Activated CD4-positive, alpha-beta T cell treated with anti-CD3 and anti-CD28 coated beads, Interleukin-2, amount 10 ng/mL, durations not matched to agents 24 days and 14 days (primary cell): Measurements from ENCODE around the gene ZNF674. TPM values are rescaled to one million over a fixed set of nuclear protein-coding genes. Genes with fewer than 3 reads are reported as not detected.

Experiments used
- DNase-seq: peaks from one replicate; pipeline ENCODE4 v3.0.0; 2022
- H3K27ac Mint-ChIP-seq: one replicate; pipeline ENCODE4 v1.8.0; 2022; ENCODE audit warnings: mild to moderate bottlenecking, mixed read lengths
- H3K27me3 Mint-ChIP-seq: one replicate; pipeline ENCODE4 v1.8.0; 2022; ENCODE audit warnings: mixed read lengths
- H3K36me3 Mint-ChIP-seq: one replicate; pipeline ENCODE4 v1.8.0; 2022; ENCODE audit warnings: low read depth, mild to moderate bottlenecking, mixed read lengths
- H3K4me1 Mint-ChIP-seq: one replicate; pipeline ENCODE4 v1.8.0; 2021; ENCODE audit warnings: mixed read lengths
- H3K4me3 Mint-ChIP-seq: one replicate; pipeline ENCODE4 v1.8.0; 2022; ENCODE audit warnings: mild to moderate bottlenecking, moderate library complexity, mixed read lengths
- H3K9me3 Mint-ChIP-seq: one replicate; pipeline ENCODE4 v1.8.0; 2021; ENCODE audit warnings: mixed read lengths
- intact Hi-C: fragments of 100-400 bp; cut with micrococcal nuclease; formaldehyde crosslinking; loops from one replicate; pipeline ENCODE4 v1.15.1; 2023
- total RNA-seq: library from RNA; stranded (reverse); gene quantifications from 2 replicates; pipeline ENCODE4 v1.2.3, GENCODE V29; 2022

ZNF674 gene
- total RNA-seq = 2.1 and 2.6 TPM in 2 replicates

- Mint-ChIP-seq H3K27me3 (no peaks in the 10 kb centered on the region), H3K36me3 (peaks cover 28% of the 10 kb centered on the region), H3K4me3 (peak within 1 kb of the TSS; percentile 95), H3K4me1 (peaks cover 16% of the 10 kb centered on the region), H3K9me3 (no peaks in the 10 kb centered on the region), H3K27ac (peak within 1 kb of the TSS; percentile 97)
- peak; percentile 98 for DNase-seq
- intact Hi-C loops = loop anchor here (1.0 to 5.0 kb wide), 5 partner anchors 27 to 247 kb away; no protein-coding TSS in a partner anchor
Measured at GRCh38 chrX:46545111-46546005, at the start of gene ZNF674. ZNF674 (minus strand) TSS chrX:46545421; CDS start chrX:46542087, 3,334 bp downstream.

DNA sequence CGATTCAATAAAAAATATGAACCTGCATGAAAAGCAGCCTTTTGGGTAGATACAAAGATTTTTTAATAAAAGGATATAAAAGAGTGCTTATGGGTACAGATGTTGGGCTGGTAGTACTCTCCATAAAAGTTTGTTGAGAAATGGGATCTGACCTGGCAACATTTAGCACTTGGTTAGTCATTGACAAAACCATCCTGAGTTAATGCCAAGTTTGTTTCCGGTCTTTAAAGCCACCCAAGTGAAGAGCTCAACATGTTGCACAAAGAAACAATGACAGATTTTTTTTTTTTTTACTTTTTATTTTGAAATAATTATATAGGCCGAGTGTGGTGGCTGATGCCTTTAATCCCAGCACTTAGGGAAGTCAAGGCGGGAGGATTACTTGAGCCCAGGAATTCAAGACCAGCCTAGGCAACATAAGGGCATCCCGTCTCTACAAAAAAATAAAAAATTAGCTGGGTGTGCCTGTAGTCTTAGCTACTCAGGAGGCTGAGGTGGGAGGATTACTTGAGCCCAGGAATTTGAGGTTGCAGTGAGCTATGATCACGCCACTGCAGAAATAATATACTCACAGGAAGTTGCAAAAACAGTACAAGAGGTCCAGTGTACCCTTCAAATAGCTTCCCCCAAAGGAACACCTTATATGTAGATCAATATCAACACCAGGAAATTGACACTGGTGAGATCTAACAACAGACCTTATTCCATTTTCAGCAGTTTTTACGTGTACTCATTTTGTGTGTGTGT, 44.9 kb upstream of the ZNF674 start:
- peaks cover 15% of the 10 kb centered on the region for H3K36me3 Mint-ChIP-seq
- H3K27ac Mint-ChIP-seq = no peak overlapping the region
- peaks cover 23% of the 10 kb centered on the region for H3K4me1 Mint-ChIP-seq
- intact Hi-C loops = loop anchor here (2.0 to 5.0 kb wide), 2 partner anchors 21 to 122 kb away; no protein-coding TSS in a partner anchor
- H3K27me3 Mint-ChIP-seq = no peaks in the 10 kb centered on the region
- no peak overlapping the region for H3K4me3 Mint-ChIP-seq
- no peak for DNase-seq
- no peaks in the 10 kb centered on the region for H3K9me3 Mint-ChIP-seq

GRCh38 chrX:46588263-46588662, 43.0 kb upstream of the ZNF674 start:
- Mint-ChIP-seq H3K27ac (peak overlapping the region; percentile 89), H3K36me3 (peaks cover 11% of the 10 kb centered on the region), H3K27me3 (no peaks in the 10 kb centered on the region), H3K9me3 (no peaks in the 10 kb centered on the region), H3K4me1 (peaks cover 25% of the 10 kb centered on the region), H3K4me3 (peak overlapping the region; percentile 76)
- DNase-seq = peak; percentile 83
- intact Hi-C loops = loop anchor here (2.0 to 5.0 kb wide), 2 partner anchors 23 to 124 kb away; no protein-coding TSS in a partner anchor

- intact Hi-C loops = loop anchor here (1.0 to 5.0 kb wide), 5 partner anchors 15 to 125 kb away; partner anchors contain the start of gene ZNF674
- Mint-ChIP-seq H3K9me3 (no peaks in the 10 kb centered on the region), H3K4me1 (peaks cover 25% of the 10 kb centered on the region), H3K27ac (peak overlapping the region; percentile 89), H3K36me3 (peaks cover 11% of the 10 kb centered on the region), H3K27me3 (no peaks in the 10 kb centered on the region), H3K4me3 (peak overlapping the region; percentile 76)
- peak; percentile 56 for DNase-seq
Measured at GRCh38 chrX:46587753-46588171, 42.5 kb upstream of the ZNF674 start.

DNA sequence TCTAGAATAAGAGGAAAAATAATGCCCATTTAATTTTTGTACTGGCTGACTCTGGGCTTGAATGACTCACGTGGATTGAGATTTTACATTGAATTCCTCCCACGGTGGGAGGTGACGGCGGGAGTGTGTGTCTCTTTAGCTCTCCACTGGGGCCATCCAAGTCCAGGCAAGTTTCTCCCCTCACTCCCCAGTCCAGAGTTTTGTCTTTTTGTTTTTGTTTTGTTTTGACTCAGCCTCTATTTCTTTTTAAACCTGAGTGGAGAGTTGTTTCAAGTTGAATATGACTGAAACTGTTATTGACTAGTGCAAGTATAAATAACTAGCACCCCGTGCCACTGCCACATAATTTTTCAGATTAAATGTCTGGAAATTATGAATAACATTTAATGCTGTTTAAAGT, 41.9 kb upstream of the ZNF674 start:
- Mint-ChIP-seq H3K4me1 (peaks cover 25% of the 10 kb centered on the region), H3K27ac (peak overlapping the region; percentile 89), H3K27me3 (no peaks in the 10 kb centered on the region), H3K36me3 (peaks cover 11% of the 10 kb centered on the region), H3K4me3 (peak overlapping the region; percentile 69), H3K9me3 (no peaks in the 10 kb centered on the region)
- DNase-seq = peak; percentile 59
- intact Hi-C loops = loop anchor here (1.0 to 5.0 kb wide), 4 partner anchors 15 to 125 kb away; partner anchors contain the start of gene ZNF674

DNA sequence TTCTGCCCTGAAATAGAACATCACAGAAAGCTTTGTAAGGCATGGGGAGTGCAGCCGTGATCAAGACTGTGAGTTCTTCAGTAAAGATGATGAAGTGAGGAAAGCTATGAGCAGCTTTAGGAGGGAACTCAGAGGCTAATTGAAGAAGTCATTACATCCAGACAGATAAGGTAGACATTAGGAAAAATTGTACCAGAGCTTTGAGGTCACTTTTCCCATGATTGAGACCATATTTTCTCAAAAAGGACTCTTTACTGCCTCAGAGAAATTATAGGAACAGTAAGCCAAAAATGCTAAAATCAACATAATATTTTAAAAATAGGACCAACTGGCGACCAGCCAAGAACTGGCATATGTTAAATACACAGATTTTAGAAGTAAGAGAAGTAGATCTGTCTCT, 39.5 kb upstream of the ZNF674 start:
- Mint-ChIP-seq H3K27ac (peak overlapping the region; percentile 9), H3K9me3 (no peaks in the 10 kb centered on the region), H3K4me3 (no peak overlapping the region), H3K36me3 (peaks cover 7% of the 10 kb centered on the region), H3K27me3 (no peaks in the 10 kb centered on the region), H3K4me1 (peaks cover 21% of the 10 kb centered on the region)
- no peak for DNase-seq
- intact Hi-C loops = loop anchor here (5.0 kb wide), 1 partner anchor 128 kb away; no protein-coding TSS in a partner anchor

- intact Hi-C loops = no loop called here
- H3K36me3 Mint-ChIP-seq = peaks cover 17% of the 10 kb centered on the region
- peaks cover 17% of the 10 kb centered on the region for H3K4me1 Mint-ChIP-seq
- no peaks in the 10 kb centered on the region for H3K27me3 Mint-ChIP-seq
- H3K4me3 Mint-ChIP-seq = no peak overlapping the region
- no peak overlapping the region for H3K27ac Mint-ChIP-seq
- no peaks in the 10 kb centered on the region for H3K9me3 Mint-ChIP-seq
- DNase-seq = no peak
Measured at GRCh38 chrX:46582966-46583365, 37.7 kb upstream of the ZNF674 start.

DNA sequence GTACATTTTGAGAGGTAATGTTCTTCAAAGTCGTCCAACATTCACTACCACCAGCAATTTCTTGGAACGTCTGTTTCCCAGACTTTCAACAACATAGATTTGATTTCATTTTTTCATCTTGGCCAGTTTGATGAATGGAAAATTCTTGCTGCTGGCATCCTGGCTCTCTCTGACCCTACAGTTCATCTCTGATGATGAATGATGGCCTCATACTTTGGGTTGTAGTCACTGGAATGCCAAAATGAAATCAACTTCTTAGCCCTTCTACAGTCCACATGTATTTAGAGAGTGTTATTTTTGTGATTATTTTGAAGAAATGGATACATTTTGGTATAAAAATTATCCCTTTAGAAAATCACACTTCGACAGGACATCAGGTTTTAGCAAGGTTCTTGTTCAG, 37.1 kb upstream of the ZNF674 start:
- Mint-ChIP-seq H3K9me3 (no peaks in the 10 kb centered on the region), H3K4me3 (no peak overlapping the region), H3K27me3 (no peaks in the 10 kb centered on the region), H3K4me1 (peaks cover 17% of the 10 kb centered on the region), H3K27ac (no peak overlapping the region), H3K36me3 (peaks cover 21% of the 10 kb centered on the region)
- intact Hi-C loops = no loop called here
- DNase-seq = no peak

DNA sequence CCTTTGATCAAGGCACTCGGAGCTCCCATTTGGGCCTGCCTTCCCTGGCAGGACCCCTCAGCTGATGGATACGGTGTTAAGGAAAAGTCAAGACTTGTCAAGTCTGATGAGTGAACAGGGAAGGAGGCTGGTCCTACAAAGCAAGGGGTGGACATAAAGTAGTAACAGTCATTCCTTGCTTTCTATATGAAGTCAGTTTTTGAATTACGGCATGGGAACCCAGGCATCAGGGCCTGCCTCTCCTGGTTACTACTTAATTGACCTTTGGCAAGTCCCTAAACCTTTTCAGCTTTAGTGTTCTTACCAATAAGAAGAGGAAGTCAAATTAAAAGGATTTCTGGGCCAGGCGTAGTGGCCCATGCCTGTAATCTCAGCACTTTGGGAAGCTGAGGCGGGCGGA, 35.4 kb upstream of the ZNF674 start:
- intact Hi-C loops = no loop called here
- Mint-ChIP-seq H3K4me3 (no peak overlapping the region), H3K9me3 (no peaks in the 10 kb centered on the region), H3K36me3 (peaks cover 24% of the 10 kb centered on the region), H3K27me3 (no peaks in the 10 kb centered on the region), H3K27ac (no peak overlapping the region), H3K4me1 (peaks cover 24% of the 10 kb centered on the region)
- DNase-seq = no peak

GRCh38 chrX:46579250-46579649, 34.0 kb upstream of the ZNF674 start:
- Mint-ChIP-seq H3K27ac (no peak overlapping the region), H3K36me3 (peaks cover 24% of the 10 kb centered on the region), H3K27me3 (no peaks in the 10 kb centered on the region), H3K4me1 (peaks cover 25% of the 10 kb centered on the region), H3K4me3 (peak overlapping the region; percentile 11), H3K9me3 (no peaks in the 10 kb centered on the region)
- intact Hi-C loops = no loop called here
- no peak for DNase-seq

GRCh38 chrX:46577221-46578005, 32.2 kb upstream of the ZNF674 start:
- DNase-seq = no peak
- Mint-ChIP-seq H3K27ac (peak overlapping the region; percentile 73), H3K4me1 (peaks cover 32% of the 10 kb centered on the region), H3K36me3 (peaks cover 23% of the 10 kb centered on the region), H3K4me3 (peak overlapping the region; percentile 89), H3K27me3 (no peaks in the 10 kb centered on the region), H3K9me3 (no peaks in the 10 kb centered on the region)
- intact Hi-C loops = no loop called here

- peak overlapping the region; percentile 89 for H3K4me3 Mint-ChIP-seq
- H3K4me1 Mint-ChIP-seq = peaks cover 41% of the 10 kb centered on the region
- no peaks in the 10 kb centered on the region for H3K27me3 Mint-ChIP-seq
- H3K27ac Mint-ChIP-seq = peak overlapping the region; percentile 75
- DNase-seq = no peak
- H3K36me3 Mint-ChIP-seq = peaks cover 23% of the 10 kb centered on the region
- no peaks in the 10 kb centered on the region for H3K9me3 Mint-ChIP-seq
- intact Hi-C loops = no loop called here
Measured at GRCh38 chrX:46576458-46576857, 31.2 kb upstream of the ZNF674 start.

DNA sequence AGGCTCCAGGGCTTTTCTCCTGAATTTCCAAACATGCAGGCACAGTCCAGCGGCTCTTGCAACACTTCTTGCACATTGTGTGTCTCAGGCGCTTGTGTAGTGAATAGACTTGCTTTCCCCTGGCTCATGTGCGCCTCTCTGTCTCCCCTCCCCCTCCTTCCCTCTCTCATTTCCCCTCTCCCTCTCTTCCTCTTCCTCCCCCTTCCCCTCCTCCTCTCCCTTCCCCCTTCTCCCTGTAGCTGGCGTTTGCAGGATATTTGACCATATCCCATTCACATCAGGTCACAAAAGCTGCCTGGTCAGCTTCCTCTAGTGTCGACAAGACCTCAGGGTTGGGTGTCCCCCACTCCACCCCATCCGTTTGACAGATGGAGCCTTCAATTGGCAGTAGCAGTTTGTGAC, 30.8 kb upstream of the ZNF674 start:
- Mint-ChIP-seq H3K27me3 (no peaks in the 10 kb centered on the region), H3K4me1 (peaks cover 41% of the 10 kb centered on the region), H3K9me3 (no peaks in the 10 kb centered on the region), H3K27ac (peak overlapping the region; percentile 75), H3K36me3 (peaks cover 23% of the 10 kb centered on the region), H3K4me3 (peak overlapping the region; percentile 89)
- intact Hi-C loops = no loop called here
- DNase-seq = peak; percentile 61
